ENCODE data around the gene SH2D3C. TPM values are rescaled to one million over a fixed set of nuclear protein-coding genes. Genes with fewer than 3 reads are reported as not detected.

Gene SH2D3C
- total RNA-seq, 1 experiment from 2014 or later, result not detected

GRCh38 chr9:127698386-127698785 lies 80.1 kb downstream of the SH2D3C start:
- Mint-ChIP-seq H3K27me3 (ENCODE audit: insufficient read depth, unreplicated experiment) (no peaks in the 10 kb centered on the region), H3K27ac (ENCODE audit: low read depth, unreplicated experiment) (no peak overlapping the region), H3K4me1 (ENCODE audit: insufficient read depth, unreplicated experiment) (peaks cover 7% of the 10 kb centered on the region), H3K9me3 (ENCODE audit: unreplicated experiment) (no peaks in the 10 kb centered on the region), H3K4me3 (ENCODE audit: unreplicated experiment) (no peak overlapping the region), H3K36me3 (ENCODE audit: insufficient read depth, unreplicated experiment) (peaks cover 13% of the 10 kb centered on the region)
- BruUV-seq (replicated peaks), result no TSS peak
- DNase-seq (ENCODE audit: unreplicated experiment), result no peak
- intact Hi-C loops (cut with micrococcal nuclease), result no loop called here
- POLR2A ChIA-PET, result interaction anchor here (0.7 to 2.6 kb wide), 4 partner anchors 13 to 87 kb away, joined by 3 to 7 read pairs (median 4); partner anchors contain the start of gene STXBP1
- TF ChIP-seq, protein P1, sequence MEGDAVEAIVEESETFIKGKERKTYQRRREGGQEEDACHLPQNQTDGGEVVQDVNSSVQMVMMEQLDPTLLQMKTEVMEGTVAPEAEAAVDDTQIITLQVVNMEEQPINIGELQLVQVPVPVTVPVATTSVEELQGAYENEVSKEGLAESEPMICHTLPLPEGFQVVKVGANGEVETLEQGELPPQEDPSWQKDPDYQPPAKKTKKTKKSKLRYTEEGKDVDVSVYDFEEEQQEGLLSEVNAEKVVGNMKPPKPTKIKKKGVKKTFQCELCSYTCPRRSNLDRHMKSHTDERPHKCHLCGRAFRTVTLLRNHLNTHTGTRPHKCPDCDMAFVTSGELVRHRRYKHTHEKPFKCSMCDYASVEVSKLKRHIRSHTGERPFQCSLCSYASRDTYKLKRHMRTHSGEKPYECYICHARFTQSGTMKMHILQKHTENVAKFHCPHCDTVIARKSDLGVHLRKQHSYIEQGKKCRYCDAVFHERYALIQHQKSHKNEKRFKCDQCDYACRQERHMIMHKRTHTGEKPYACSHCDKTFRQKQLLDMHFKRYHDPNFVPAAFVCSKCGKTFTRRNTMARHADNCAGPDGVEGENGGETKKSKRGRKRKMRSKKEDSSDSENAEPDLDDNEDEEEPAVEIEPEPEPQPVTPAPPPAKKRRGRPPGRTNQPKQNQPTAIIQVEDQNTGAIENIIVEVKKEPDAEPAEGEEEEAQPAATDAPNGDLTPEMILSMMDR (IDR thresholded peaks at IDR 0.05; ENCODE audit: unreplicated experiment), result no peak
- CTCF ChIA-PET, result interaction anchor here (0.6 kb wide), 1 partner anchor 92 kb away, joined by 3 read pairs; no protein-coding TSS in a partner anchor

DNA sequence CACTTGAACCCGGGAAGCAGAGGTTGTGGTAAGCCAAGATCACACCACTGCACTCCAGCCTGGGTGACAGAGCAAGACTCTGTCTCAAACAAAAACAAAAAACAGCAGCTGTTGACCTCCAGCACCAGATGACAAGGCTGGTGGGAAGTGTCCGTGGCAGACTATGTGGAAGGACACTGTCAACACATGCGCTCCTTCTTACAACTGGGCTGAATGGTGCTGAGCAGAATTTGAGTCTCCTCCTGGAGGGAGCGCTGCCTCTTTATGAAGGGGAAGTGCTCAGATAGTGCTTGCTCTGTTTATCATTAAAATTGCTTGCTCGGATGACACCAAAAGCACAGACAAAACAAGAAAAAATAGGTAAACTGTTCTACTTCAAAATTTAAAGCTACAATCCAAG lies 80.9 kb downstream of the SH2D3C start:
- Mint-ChIP-seq H3K27ac (ENCODE audit: low read depth, unreplicated experiment) (no peak overlapping the region), H3K4me3 (ENCODE audit: unreplicated experiment) (no peak overlapping the region), H3K36me3 (ENCODE audit: insufficient read depth, unreplicated experiment) (peaks cover 13% of the 10 kb centered on the region), H3K27me3 (ENCODE audit: insufficient read depth, unreplicated experiment) (no peaks in the 10 kb centered on the region), H3K4me1 (ENCODE audit: insufficient read depth, unreplicated experiment) (peaks cover 7% of the 10 kb centered on the region), H3K9me3 (ENCODE audit: unreplicated experiment) (no peaks in the 10 kb centered on the region)
- TF ChIP-seq, protein P1 (IDR thresholded peaks at IDR 0.05; ENCODE audit: unreplicated experiment), result no peak
- ChIA-PET CTCF (no interaction called here), POLR2A (interaction anchor here (0.7 kb wide), 1 partner anchor 44 kb away, joined by 4 read pairs; no protein-coding TSS in a partner anchor)
- DNase-seq (ENCODE audit: unreplicated experiment), result no peak
- no TSS peak for BruUV-seq (replicated peaks)
- intact Hi-C loops (cut with micrococcal nuclease), result no loop called here

DNA sequence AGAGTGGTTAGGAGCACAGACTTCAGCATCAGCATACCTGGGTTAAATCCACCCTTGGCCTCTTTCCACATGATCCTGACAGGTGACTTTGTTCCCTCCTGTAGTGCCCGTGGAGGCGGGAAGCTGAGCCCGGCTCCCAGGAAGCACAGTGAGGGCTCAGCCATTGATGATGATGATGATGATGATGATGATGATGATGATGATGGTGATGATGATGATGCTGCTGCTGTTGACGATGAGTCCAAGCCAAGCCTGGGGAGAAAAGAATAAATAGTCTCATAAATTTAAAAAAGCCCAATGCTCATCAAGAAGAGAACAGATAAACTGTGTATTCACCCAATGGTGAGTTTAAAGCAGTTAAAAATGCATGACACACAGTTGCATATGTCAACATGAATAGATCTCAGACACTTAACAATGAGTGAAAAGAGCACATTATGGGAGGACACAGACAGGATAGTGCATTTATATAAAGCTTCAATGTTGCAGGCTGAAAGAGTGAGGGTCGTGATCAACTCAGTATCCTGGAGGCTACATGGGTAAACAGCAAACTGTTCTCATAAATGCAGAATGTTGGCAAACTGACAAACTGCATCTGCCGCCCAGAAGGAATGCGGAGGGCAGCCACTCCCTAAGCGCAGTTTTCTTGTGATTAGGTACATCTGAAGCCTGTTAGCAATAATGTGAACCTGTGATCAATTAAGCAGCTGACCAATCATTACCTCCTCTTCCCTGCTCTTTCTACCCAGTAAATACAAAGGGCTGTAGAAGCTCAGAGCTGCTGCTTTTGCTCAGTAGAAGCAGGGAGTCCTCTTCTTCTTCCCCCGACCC lies 83.4 kb downstream of the SH2D3C start:
- Mint-ChIP-seq H3K4me1 (ENCODE audit: insufficient read depth, unreplicated experiment) (peaks cover 7% of the 10 kb centered on the region), H3K9me3 (ENCODE audit: unreplicated experiment) (no peaks in the 10 kb centered on the region), H3K27me3 (ENCODE audit: insufficient read depth, unreplicated experiment) (no peaks in the 10 kb centered on the region), H3K4me3 (ENCODE audit: unreplicated experiment) (no peak overlapping the region), H3K36me3 (ENCODE audit: insufficient read depth, unreplicated experiment) (peaks cover 7% of the 10 kb centered on the region), H3K27ac (ENCODE audit: low read depth, unreplicated experiment) (no peak overlapping the region)
- intact Hi-C loops (cut with micrococcal nuclease), result no loop called here
- TF ChIP-seq, protein P1 (IDR thresholded peaks at IDR 0.05; ENCODE audit: unreplicated experiment), result no peak
- no TSS peak for BruUV-seq (replicated peaks)
- ChIA-PET POLR2A (no interaction called here), CTCF (no interaction called here)
- DNase-seq (ENCODE audit: unreplicated experiment), result no peak

- peaks cover 7% of the 10 kb centered on the region for H3K36me3 Mint-ChIP-seq (ENCODE audit: insufficient read depth, unreplicated experiment)
- DNase-seq (ENCODE audit: unreplicated experiment), result no peak
- BruUV-seq (replicated peaks), result no TSS peak
- H3K27ac Mint-ChIP-seq (ENCODE audit: low read depth, unreplicated experiment), result no peak overlapping the region
- POLR2A ChIA-PET, result interaction anchor here (0.8 kb wide), 1 partner anchor 12 kb away, joined by 4 read pairs; no protein-coding TSS in a partner anchor
- H3K4me3 Mint-ChIP-seq (ENCODE audit: unreplicated experiment), result no peak overlapping the region
- no peaks in the 10 kb centered on the region for H3K9me3 Mint-ChIP-seq (ENCODE audit: unreplicated experiment)
- no peaks in the 10 kb centered on the region for H3K27me3 Mint-ChIP-seq (ENCODE audit: insufficient read depth, unreplicated experiment)
- TF ChIP-seq, protein P1 (IDR thresholded peaks at IDR 0.05; ENCODE audit: unreplicated experiment), result no peak
- no peaks in the 10 kb centered on the region for H3K4me1 Mint-ChIP-seq (ENCODE audit: insufficient read depth, unreplicated experiment)
- CTCF ChIA-PET, result interaction anchor here (0.6 kb wide), 1 partner anchor 103 kb away, joined by 3 read pairs; no protein-coding TSS in a partner anchor
- intact Hi-C loops (cut with micrococcal nuclease), result no loop called here
These were observed 84.8 kb downstream of the SH2D3C start for GRCh38 chr9:127693697-127694096.
